ENCODE results near the gene LSG1. TPM values are rescaled to one million over a fixed set of nuclear protein-coding genes. Genes with fewer than 3 reads are reported as not detected.

Gene LSG1
- total RNA-seq, 2 donors from 2014 or later: 42.0 to 52.6 TPM

- Mint-ChIP-seq H3K27me3 (no peaks in the 10 kb centered on the region), H3K4me1 (peaks cover 13% of the 10 kb centered on the region), H3K36me3 (ENCODE audit: low read depth) (peaks cover 5% of the 10 kb centered on the region), H3K4me3 (no peak overlapping the region), H3K27ac (no peak overlapping the region)
- DNase-seq (no peak), ATAC-seq (peak; percentile 42)
- H3K9me3 ChIP-seq (ENCODE audit: control insufficient read depth, low read length, poor library complexity, severe bottlenecking): no peaks in the 10 kb centered on the region
Measured at GRCh38 chr3:194661374-194661773, 10.6 kb downstream of the LSG1 start.

DNA sequence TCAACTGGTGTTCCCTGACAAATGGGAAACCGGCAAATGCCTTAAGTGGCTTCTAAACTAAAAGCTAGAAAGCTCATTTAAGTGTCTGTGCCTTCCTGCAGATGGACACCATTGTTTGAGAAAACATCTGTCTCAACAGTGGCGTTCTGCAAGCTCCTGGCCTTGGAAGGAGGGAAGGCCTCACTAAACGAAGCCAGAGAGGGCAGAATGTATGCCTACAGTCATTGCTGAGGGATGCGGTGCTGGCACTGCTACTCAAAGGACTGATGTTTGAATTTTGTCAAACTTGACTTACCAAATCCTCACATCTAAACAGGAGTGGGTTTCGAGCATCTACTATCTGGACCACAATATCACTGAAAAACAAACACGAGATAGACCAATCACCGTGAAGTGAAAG lies 12.2 kb downstream of the LSG1 start:
- H3K9me3 ChIP-seq (ENCODE audit: control insufficient read depth, low read length, poor library complexity, severe bottlenecking): no peaks in the 10 kb centered on the region
- Mint-ChIP-seq H3K4me1 (peaks cover 12% of the 10 kb centered on the region), H3K27ac (no peak overlapping the region), H3K4me3 (no peak overlapping the region), H3K27me3 (no peaks in the 10 kb centered on the region), H3K36me3 (ENCODE audit: low read depth) (peaks cover 2% of the 10 kb centered on the region)
- ATAC-seq (no peak), DNase-seq (no peak)

DNA sequence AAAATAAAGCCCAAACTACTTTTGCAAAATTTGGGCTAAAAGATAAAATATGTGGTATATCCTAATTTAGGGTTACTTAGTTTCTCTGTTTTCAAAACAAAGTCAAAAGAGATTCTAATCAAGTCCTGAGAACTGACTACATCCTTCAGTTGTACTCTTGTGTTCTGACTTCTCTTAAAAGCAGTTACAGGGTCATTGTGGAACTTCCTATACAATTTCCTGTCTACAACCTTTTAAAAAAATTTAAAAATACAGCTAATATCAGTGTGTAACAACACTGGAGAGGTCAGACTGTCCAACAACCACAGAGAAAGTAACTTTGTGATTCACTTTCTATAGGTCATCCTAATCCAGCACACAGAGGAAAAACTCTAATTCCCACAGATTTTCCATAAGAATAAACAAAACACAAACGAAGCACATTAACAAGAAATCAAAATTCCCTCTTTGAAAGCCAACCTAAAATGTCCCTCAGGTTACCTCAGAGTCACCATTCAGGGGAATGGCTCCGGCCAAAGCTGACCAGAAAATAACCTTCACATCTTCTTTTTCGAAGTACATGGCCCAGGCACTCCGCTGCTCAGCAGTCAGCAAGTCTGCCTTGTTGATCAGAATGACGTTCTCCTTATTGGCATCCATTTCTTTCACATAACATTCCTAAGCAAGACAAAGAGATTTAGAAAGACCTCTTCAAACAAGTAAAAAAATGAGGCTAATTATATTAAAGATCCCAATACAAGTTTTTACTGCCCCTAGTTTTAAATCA lies 13.3 kb downstream of the LSG1 start:
- H3K27me3 Mint-ChIP-seq: no peaks in the 10 kb centered on the region
- peaks cover 18% of the 10 kb centered on the region for H3K4me1 Mint-ChIP-seq
- ATAC-seq (no peak), DNase-seq (no peak)
- H3K4me3 Mint-ChIP-seq: no peak overlapping the region
- H3K27ac Mint-ChIP-seq: no peak overlapping the region
- peaks cover 7% of the 10 kb centered on the region for H3K36me3 Mint-ChIP-seq (ENCODE audit: low read depth)
- no peaks in the 10 kb centered on the region for H3K9me3 ChIP-seq (ENCODE audit: control insufficient read depth, low read length, poor library complexity, severe bottlenecking)

DNA sequence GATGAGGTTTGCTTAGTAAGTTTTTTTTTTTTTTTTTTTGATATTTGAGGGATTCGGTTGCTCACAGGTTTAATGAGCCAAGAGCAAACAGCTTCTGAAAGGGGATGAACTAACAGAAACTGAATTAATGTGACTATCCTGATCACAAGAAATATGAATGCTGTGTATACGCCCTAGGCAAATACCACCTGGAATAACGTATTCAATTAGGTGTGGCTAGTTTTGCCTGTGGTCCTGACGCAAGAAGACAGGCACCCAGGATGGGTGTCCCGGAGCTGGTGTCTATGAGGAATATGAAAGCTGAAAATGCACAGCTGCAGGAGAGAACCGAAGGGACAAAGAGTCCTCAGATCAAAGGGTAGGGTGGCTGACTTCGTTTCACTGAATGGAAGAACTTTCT lies 14.6 kb downstream of the LSG1 start:
- H3K27me3 Mint-ChIP-seq: no peaks in the 10 kb centered on the region
- peaks cover 17% of the 10 kb centered on the region for H3K4me1 Mint-ChIP-seq
- no peak for DNase-seq
- no peaks in the 10 kb centered on the region for H3K9me3 ChIP-seq (ENCODE audit: control insufficient read depth, low read length, poor library complexity, severe bottlenecking)
- no peak for ATAC-seq
- no peak overlapping the region for H3K4me3 Mint-ChIP-seq
- H3K27ac Mint-ChIP-seq: no peak overlapping the region
- H3K36me3 Mint-ChIP-seq (ENCODE audit: low read depth): peaks cover 10% of the 10 kb centered on the region

GRCh38 chr3:194654443-194654842 lies 17.5 kb downstream of the LSG1 start:
- no peaks in the 10 kb centered on the region for H3K9me3 ChIP-seq (ENCODE audit: control insufficient read depth, low read length, poor library complexity, severe bottlenecking)
- H3K4me1 Mint-ChIP-seq: peaks cover 10% of the 10 kb centered on the region
- DNase-seq: no peak
- peak overlapping the region; percentile 69 for H3K27ac Mint-ChIP-seq
- peaks cover 11% of the 10 kb centered on the region for H3K36me3 Mint-ChIP-seq (ENCODE audit: low read depth)
- H3K4me3 Mint-ChIP-seq: no peak overlapping the region
- no peak for ATAC-seq
- H3K27me3 Mint-ChIP-seq: no peaks in the 10 kb centered on the region

DNA sequence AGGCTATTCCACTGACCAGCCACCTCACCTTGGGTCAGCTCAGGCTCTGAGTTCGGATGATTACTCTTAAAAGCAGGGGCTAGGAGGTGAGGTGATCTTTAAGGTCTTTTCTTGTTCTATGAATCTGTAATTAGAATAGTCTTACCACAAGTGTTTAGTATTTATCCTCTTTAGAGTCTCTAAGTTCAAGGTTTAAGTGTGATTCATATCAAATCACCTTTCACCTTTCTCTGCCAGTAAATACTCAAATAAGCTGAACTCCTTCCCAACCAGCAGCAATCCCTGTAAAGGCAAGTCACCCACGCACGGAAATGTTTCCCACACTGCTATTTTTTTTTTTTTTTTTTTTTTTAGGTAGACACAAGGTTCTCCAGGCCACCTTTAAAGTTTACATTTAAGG lies 24.2 kb downstream of the LSG1 start:
- no peak overlapping the region for H3K27ac Mint-ChIP-seq
- no peak for DNase-seq
- H3K4me3 Mint-ChIP-seq: no peak overlapping the region
- no peaks in the 10 kb centered on the region for H3K27me3 Mint-ChIP-seq
- peaks cover 12% of the 10 kb centered on the region for H3K36me3 Mint-ChIP-seq (ENCODE audit: low read depth)
- ATAC-seq: no peak
- no peaks in the 10 kb centered on the region for H3K9me3 ChIP-seq (ENCODE audit: control insufficient read depth, low read length, poor library complexity, severe bottlenecking)
- H3K4me1 Mint-ChIP-seq: peaks cover under 1% of the 10 kb centered on the region

DNA sequence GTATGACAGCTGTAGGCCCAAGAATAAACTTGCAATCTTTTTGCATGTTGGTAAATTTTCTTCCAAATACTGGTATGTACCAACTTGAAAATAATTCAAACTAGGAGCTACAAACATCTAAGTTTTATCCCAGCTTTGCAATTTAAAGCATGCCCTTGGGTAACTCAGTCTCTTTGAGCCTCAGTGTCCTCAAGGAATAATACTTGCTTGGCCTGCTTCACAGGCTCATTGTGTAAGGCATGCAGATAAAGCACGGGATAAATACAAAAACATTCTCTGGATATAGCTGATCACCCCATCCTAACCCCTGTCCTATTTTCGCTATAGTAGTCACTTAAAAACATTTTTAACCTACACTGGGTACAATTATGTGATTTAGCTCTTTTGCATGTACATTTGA lies 29.2 kb downstream of the LSG1 start:
- peaks cover 8% of the 10 kb centered on the region for H3K4me1 Mint-ChIP-seq
- H3K27ac Mint-ChIP-seq: no peak overlapping the region
- H3K9me3 ChIP-seq (ENCODE audit: control insufficient read depth, low read length, poor library complexity, severe bottlenecking): no peaks in the 10 kb centered on the region
- peaks cover 13% of the 10 kb centered on the region for H3K36me3 Mint-ChIP-seq (ENCODE audit: low read depth)
- no peaks in the 10 kb centered on the region for H3K27me3 Mint-ChIP-seq
- no peak overlapping the region for H3K4me3 Mint-ChIP-seq
- DNase-seq (no peak), ATAC-seq (no peak)

- peak in 1 of 3 donors; percentile 17 for DNase-seq
- ATAC-seq: peak; percentile 68
- H3K9me3 ChIP-seq (ENCODE audit: control insufficient read depth, low read length, poor library complexity, severe bottlenecking): no peaks in the 10 kb centered on the region
- Mint-ChIP-seq H3K36me3 (ENCODE audit: low read depth) (peaks cover 13% of the 10 kb centered on the region), H3K4me3 (no peak overlapping the region), H3K27ac (peak overlapping the region; percentile 16), H3K4me1 (peaks cover 10% of the 10 kb centered on the region), H3K27me3 (no peaks in the 10 kb centered on the region)
Measured at GRCh38 chr3:194640829-194641228, 31.2 kb downstream of the LSG1 start.

GRCh38 chr3:194638991-194639605 lies 32.9 kb downstream of the LSG1 start:
- H3K9me3 ChIP-seq (ENCODE audit: control insufficient read depth, low read length, poor library complexity, severe bottlenecking): no peaks in the 10 kb centered on the region
- Mint-ChIP-seq H3K36me3 (ENCODE audit: low read depth) (peaks cover 8% of the 10 kb centered on the region), H3K4me1 (peaks cover 13% of the 10 kb centered on the region), H3K27ac (peak overlapping the region; percentile 37), H3K4me3 (no peak overlapping the region), H3K27me3 (no peaks in the 10 kb centered on the region)
- DNase-seq: no peak
- no peak for ATAC-seq

DNA sequence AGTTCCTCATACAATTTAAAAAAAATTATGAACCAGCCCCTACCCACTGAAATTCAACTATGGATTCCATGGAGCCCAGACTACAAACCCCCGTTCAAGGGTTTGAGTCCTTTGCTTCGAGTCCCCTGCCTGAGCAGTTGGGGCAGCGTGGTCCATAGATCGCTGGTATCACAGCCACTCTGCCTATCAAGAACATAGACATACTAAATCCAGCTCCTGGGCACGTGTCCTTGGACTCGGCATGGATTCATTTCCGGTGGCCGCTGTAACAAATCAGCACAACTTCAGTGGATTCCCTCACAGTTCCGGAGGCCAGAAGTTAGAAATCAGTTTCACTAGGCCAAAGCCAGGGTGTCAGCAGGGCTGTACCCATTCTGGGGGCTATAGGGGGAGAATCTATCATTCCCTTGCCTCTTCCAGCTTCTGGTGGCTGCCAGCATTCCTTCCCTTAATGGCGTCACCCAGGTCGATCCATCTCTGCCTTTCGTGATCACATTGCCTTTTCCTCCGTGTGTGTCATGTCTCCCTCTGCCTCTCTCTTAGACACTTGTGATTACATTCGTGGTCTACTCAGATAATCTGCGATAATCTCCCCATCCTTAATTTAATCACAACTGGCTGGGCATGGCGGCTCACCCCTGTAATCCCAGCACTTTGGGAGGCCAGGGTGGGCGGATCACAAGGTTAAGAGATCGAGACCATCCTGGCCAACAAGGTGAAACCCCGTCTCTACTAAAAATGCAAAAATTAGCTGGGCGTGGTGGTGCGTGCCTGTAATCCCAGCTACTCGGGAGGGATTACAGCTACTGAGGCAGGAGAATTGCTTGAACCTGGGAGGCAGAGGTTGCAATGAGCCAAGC lies 34.2 kb downstream of the LSG1 start:
- ATAC-seq: no peak
- Mint-ChIP-seq H3K4me1 (peaks cover 15% of the 10 kb centered on the region), H3K27me3 (no peaks in the 10 kb centered on the region), H3K36me3 (ENCODE audit: low read depth) (peaks cover 4% of the 10 kb centered on the region), H3K27ac (no peak overlapping the region), H3K4me3 (no peak overlapping the region)
- H3K9me3 ChIP-seq (ENCODE audit: control insufficient read depth, low read length, poor library complexity, severe bottlenecking): no peaks in the 10 kb centered on the region
- no peak for DNase-seq

DNA sequence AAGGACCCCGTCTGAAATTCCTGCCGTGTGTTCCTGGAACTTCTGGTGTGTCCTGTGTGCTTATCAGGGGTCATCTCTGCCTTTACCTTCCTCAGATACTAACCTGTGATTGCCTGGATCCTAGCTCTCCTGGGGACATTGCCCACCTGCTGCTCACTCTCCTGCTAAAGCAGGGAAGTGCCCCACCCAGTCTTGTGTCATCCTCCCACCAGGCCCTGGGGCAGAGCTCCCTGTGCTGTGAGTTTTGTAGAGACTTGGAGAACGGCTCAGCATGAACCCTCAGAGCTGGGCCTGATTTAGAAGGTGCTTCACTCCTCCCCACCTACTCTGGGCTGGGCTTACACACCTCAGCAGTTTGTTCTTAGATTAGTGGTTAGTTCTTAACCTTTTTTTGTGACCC lies 34.9 kb downstream of the LSG1 start:
- DNase-seq: no peak
- Mint-ChIP-seq H3K4me3 (no peak overlapping the region), H3K27me3 (no peaks in the 10 kb centered on the region), H3K4me1 (peaks cover 15% of the 10 kb centered on the region), H3K27ac (peak overlapping the region; percentile 78), H3K36me3 (ENCODE audit: low read depth) (peaks cover 2% of the 10 kb centered on the region)
- H3K9me3 ChIP-seq (ENCODE audit: control insufficient read depth, low read length, poor library complexity, severe bottlenecking): no peaks in the 10 kb centered on the region
- ATAC-seq: no peak

DNA sequence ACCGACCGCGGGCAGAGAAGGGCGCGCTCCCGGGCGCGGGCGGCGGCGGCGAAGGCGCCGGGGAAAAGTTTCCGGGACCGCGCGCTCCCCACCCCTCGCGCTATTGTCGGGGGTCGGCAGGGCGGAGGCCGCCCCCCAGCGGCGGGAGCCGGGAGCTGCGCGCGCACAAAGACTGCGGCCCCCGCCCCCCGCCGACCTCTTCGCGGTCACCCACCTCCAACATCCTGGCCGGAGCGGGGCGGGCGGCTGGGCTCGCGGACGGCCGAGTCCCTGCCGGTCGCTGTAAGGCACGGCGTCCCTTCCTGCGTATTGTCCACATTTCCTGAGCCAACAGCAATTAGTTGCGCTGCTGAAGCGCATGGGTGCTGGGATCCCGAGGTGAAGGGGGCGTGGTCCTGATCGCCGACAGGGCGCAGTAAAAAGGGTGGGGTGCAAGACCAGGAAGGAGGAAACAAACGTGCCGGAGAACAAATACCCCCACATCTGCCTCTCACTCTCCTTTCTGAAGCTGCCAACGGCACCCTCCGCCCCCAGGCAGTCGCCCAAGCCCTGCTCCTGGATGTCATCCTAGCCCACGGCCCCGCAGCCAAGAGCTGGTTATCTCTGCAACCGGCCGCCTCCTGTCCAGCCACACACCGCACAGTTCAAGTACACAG lies 38.5 kb downstream of the LSG1 start, which contains the start of gene TMEM44:
Gene TMEM44 (minus strand): TSS at position 71 of the 656 bp plus-strand sequence. CDS start 204 bp downstream, outside the sequence.
- Mint-ChIP-seq H3K4me3 (peak within 1 kb of the TSS; percentile 86), H3K4me1 (peaks cover 7% of the 10 kb centered on the region), H3K27me3 (no peaks in the 10 kb centered on the region), H3K36me3 (ENCODE audit: low read depth) (no peaks in the 10 kb centered on the region), H3K27ac (peak within 1 kb of the TSS; percentile 53)
- no peaks in the 10 kb centered on the region for H3K9me3 ChIP-seq (ENCODE audit: control insufficient read depth, low read length, poor library complexity, severe bottlenecking)
- peak; percentile 81 for ATAC-seq
- DNase-seq: peak; percentile 27 to 50 (median 42)
